Measurements from ENCODE around the gene PPP2R2C.
A peak's percentile ranks its signal among the peaks of the same experiment; 100 is the strongest.

Gene PPP2R2C

DNA sequence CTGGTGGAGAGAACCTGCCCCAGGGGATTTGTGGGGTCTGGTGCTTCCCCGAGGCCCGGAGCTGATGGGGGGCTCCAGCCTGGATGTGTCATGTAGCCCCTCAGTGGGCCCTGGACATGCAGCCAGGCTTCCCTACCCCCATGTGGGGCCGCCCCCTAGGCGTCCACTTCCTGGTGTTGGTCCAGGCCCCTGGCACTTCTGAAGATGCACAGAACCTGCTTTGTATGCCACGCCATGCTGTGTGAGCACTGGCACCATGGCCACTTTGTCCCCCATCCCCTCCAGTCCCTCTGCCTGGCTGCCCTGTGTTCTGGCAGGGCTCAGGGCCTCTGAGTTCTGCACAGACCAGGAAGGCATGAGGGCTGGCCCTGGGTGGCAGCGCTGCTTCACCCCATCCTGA lies 173.6 kb downstream of the PPP2R2C start:
- no peak for DNase-seq

DNA sequence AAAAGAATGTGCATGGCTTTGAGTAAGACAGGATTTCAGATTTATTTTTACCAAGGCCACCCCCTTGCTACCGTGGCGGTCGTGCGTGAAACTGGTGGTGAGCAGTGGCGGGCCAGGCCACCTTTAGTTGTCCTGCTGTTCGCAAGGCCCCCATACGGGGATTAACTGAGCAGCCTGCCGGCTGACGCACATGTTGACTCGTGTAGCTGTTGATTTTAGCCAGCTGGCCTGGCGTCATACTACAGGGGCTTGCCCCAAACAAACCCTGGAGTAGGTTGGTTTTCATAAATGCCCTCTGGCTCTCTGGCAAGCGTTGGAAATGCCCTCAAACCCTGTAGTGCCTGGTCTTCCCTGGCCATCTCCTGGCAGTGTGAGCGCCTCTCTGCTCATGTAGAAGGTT lies 174.4 kb downstream of the PPP2R2C start:
- no peak for DNase-seq

DNA sequence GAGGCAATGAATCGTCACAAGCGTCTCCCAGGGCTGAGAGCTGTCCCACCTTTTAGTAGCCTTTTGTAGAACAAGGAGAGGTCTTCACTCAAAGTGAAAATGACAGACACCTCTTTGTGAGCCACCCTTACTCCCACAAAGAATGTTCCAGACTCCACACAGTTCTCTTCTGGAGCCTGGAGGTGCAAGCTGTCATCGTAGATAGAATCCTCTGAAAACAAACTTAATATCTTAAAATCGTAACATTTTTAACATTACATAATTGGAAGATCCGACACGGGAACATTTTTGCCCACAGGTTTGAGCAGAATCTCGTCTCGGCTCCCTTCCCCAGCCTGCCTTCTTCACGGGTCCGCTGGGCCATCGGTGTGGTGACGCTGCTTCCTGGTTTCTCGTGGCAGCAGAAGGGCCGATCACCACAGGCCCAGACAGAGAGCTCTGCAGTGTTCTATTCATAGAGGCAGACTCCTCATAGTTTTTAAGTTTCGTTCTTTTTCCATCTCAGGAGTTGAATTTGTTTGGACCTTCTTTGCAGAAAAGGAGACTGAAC lies 175.1 kb downstream of the PPP2R2C start:
- DNase-seq: no peak

DNA sequence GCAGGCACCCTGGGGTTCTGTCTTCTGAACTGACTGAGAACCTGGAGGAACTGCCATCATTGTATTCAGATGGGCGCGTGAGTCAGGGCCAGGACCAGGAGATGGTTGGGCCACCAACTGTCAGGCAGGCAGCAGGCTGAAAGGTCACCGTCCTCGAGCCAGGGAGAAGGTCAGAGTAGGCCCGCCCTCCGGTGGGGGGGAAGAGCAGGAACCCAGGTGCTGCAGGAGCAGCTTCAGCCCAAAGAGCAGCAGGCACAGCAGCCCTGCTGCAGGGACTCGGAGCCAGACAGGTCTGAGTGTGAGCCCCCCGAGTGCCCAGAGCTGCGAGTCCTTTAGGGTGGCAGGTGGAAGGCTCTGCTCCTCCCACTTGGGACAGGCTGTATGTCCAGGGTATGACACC lies 176.4 kb downstream of the PPP2R2C start:
- DNase-seq: no peak

DNA sequence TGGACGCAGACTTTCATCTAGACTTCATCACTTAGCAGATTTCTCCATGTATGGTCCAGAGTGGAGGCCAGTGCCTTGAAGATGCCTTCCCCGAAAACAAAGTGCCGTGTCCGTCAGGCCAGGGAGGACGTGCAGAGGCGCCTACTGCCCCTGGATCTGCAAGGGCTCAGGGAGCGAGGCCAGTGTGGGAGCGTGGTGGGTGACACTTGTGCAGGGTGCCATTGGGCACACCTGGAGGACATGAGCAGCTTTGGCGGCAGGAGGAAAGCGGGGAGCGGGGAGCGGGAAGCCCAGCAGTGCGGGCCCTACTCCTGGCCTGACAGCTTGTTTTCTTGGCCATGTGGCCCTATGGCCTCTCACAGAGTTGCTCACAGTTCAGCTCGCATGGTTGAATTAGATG lies 176.9 kb downstream of the PPP2R2C start:
- DNase-seq: no peak

DNA sequence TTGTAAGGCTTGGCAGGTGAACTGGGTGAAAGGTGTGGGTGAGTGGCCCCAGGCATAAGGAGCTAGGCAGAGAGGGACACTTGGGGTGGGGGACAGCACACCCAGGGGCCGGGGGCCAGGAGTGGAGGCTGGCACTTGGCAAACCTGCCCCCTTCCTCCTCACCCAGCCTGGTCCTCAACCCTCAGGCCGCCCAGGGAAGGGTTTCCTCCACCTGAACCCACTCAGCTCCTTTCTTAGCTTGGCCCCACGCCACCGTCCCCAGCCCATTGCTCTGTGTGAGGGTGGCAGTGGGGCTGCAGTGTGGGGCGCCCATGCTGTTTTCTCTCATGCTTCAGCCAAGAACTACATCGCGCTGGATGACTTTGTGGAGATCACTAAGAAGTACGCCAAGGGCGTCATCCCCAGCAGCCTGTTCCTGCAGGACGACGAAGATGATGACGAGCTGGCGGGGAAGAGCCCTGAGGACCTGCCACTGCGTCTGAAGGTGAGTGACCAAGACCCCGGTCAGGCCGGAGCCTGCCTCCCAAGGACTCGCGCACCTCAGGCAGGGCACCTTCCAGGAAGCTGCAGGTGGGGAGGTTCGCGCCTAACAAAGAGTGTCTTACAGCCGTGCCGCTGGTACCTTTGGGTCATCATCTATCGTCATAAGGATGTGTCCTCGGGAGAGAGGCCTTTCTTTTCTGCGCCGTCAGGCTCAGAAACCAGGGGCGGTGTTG lies 177.6 kb downstream of the PPP2R2C start:
- no peak for DNase-seq

DNA sequence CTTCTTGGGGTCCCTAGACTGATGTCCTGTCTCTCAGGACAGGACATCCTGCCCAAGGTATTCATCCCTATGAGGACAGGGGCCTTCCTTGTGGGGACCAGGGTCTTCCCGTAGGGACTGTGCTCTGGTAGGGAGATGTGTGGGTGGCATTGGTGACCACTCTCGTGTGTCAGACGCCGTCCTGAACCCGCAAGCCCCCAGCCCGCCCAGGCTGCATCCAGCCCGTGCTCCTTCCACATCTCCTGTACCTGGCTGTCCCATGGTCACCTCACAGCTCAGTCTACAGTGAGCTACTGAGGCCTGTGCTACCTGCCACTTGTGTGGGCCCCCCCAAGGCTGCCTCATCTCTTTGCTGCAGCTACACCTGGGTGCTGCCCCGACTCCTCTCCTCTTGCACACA lies 178.8 kb downstream of the PPP2R2C start:
- no peak for DNase-seq

DNA sequence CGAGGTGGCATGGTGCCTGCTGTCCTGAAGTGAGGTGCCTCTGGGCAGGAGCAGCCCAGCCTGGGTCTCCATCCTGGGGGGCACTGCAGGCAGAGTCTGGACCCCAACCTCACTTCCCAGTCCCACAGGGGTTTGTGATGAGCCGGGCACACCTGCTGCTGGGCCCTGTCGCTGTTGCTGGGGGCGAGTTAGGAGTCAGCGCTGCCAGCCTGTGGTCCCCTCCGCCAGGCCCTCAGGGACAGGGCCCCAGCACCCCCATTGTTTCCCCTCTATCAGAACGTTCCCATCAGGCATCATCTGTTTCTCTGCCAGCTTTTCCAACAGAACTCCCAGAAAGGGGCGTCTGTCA lies 179.3 kb downstream of the PPP2R2C start:
- no peak for DNase-seq

DNA sequence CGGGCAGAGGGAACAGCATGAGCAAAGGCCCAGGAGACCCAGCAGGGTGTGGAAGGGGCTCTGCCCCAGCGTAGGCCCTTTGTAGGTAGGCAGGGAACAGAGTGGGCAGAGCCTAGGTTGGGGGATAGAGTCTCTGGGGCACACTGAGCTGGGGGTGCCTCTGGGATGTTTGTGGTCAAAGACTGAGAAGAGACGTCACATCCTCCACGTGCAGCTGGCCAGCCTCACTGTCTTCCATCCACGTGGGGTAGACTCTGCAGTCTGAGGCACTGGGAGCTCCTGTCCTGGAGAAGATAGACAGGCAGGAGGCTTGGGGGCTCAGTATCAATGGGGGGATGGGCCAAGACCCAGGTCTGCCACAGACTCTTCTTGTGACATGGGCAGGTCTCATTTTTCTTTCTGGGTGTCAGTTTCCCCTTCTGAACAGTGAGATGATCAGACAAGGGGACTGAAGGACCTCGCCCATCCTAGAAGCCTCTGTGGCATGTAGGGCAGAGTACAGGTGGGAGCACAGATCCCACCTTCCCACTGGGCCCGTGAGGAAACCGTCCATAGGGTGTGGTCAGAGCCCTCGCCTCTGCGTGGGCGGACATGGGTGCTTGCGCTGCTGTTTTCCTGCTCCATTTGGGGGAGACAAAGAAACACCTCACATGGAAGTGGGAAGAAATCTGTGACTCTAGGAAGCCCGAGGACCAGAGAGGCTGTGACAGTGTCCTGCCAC lies 179.9 kb downstream of the PPP2R2C start:
- no peak for DNase-seq

DNA sequence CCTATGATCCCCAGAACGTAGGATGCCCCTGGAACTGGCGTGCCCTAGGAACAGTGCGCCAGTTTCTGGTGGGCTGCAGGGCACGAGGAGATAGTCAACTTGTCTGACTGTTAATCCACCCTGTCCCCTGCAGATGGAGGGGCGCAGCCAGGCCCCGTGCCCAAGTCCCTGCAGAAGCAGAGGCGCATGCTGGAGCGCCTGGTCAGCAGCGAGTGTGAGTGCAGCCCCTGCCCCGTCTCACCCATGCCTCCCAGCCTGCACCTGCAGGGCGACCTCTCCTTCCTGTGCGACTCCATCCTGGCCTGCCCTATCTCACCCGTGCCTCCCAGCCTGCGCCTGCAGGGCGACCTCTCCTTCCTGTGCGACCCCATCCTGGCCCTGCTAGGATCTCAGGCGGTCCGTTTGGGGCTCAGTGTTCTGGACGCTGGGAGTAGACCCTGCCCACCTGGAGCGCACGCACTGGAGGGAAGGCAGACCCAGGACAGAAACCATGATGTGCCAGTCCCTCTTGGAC lies 180.6 kb downstream of the PPP2R2C start:
- no peak for DNase-seq

DNA sequence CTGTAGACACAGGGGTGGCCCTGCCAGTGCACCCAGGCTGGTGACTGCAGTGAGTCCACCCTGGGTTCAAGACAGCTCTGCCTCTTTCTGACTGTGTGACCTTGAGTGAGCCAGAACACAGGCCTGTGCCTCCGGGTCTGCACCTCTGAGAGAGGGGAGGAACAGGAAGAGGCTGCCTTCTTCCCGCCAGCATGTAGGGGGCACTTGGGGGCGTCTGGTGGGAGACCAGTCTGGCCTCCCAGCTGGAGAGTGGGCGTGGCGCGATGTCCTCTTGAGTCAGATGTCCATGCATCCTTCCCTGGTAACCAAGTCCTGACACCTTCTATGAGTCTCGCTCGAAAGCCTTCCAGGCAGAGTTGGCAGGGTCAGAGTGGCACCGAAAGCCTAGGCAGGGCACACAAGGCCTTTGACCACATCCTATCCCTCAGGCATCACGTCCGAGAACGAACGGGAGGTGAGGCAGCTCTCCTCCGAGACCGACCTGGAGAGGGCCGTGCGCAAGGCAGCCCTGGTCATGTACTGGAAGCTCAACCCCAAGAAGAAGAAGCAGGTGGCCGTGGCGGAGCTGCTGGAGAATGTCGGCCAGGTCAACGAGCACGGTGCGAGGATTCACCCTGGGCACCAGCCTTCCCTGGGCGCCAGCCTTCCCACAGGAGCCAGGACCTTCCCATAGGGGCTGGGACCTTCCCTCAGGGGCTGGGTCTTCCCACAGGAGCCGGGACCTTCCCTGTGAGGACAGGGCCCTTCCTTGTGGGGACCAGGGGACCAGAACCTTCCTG lies 181.5 kb downstream of the PPP2R2C start:
- no peak for DNase-seq

DNA sequence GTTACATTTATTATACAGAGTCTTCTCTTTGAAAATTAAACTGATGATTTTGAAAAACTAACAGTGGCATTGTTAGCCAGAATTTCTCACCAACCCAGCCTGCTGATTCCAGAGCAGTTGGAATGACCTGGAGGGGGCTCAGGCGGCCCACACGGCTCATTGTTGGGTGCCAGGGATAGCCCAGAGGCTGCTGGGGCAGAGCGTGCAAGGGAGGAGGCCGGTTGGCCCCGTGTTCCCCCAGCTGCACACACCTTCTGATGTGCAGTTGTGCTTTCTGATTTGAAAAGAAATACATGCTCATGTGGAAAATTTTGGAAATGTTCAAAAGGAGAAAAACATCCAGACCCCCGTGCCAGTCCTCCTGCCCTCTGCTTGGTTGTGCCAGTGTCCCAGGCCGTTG lies 182.2 kb downstream of the PPP2R2C start:
- DNase-seq: no peak

DNA sequence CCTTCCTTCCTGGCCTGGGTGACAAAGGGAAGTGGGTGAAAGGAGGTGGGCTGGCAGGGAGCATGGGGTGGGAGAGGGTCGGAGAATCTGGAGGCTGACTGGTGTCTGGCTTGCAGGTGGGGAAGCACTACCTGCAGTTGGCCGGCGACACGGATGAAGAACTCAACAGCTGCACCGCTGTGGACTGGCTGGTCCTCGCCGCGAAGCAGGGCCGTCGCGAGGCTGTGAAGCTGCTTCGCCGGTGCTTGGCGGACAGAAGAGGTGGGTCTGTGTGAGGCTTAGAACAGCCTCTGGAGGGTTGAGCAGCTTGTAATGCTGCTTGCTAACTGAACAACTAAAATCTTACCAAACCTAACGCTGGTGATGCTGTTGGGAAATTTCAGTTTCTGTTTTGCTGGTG lies 183.5 kb downstream of the PPP2R2C start:
- DNase-seq: no peak

DNA sequence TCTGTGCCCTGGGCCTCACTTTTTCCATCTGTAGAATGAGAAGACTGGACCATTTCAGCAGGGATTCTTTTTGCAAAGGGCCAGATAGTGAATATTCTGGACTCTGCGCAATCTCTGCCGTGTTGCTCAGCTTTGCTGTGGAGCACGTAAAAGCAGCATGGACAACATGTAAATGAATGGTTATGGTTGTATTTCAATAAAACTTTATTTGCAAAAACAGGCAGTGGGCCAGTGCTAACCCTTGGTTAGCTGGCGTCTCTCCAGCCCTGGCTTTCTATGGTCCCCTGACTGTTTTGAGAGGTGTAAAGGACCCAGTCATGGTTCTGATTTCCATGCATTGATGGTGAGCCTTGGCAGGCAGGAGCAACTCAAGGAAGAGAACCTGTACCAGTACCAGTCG lies 184.1 kb downstream of the PPP2R2C start:
- DNase-seq: no peak

DNA sequence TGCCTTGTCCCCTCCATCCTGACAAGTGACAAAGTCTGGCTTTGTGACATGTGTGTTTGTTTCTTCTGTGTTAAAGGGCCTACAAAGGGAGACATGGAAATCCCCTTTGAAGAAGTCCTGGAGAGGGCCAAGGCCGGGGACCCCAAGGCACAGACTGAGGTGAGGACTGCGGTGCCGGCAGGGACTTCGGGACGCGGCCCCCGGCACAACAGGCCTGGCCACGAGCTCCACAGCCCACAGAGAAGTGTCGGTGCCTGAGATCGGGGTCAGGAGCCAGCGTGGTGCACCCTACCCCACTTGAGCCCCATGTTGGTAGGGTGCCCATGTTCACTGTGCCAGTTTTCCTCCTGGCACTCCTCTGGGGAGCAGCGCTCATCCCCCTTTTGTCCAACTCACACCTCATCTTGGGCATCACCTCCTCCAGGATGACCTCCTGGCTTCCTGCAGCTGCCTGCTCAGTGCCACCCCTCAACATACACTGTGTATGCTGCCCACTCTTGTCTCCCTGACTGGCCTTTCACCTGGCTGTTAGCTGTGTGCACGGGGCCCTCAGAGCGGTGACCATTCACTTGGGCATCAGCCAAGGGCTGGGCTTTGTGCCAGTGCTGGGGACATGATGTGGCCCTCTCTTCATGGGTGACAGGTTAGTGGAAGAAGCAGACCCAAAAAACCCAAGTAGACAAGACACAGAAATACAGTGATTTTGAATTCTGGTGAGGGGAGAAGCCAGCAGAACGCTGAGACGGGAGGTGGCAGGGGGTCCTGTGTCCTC lies 185.2 kb downstream of the PPP2R2C start:
- no peak for DNase-seq

DNA sequence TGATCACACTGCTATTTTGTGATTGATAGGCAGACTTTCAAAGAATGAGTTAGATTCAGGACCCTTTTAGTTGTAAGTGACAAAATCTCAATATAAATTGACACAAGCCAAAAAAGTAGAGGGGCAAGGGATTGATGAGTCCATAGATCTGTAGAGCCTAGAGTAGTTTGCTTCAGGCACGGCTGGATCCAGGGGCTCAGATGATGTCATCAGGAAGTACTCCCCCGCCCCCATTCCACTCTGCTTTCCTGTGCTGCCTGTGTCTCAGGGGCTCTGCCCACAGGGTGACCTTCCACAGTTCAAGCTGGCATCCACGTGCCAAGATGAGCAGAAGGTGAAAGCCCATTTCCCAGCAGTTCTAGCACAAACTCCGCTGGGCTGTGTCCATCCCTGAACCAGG lies 189.1 kb downstream of the PPP2R2C start:
- no peak for DNase-seq

DNA sequence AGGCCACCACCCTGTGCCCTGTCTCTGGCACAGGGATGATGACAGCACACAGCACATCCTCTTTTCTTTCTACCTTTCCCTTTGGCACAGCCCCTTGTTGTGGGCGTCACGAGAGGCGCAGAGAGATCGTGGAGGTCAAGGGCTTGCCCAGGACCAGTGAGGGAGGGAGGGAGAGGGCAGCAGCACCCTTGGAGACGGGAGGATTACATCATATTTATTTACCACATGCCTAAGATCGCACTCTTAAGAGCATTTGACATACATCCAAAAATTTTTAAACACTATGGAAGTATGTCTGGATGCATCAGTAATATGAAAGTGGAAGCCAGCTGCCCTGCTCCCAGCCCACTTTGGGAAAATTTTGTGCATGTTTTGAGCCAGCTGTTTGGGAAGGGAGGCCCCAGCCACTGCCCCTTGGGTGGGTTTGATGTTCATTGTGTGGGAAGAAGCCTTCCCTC lies 190.1 kb downstream of the PPP2R2C start:
- no peak for DNase-seq

DNA sequence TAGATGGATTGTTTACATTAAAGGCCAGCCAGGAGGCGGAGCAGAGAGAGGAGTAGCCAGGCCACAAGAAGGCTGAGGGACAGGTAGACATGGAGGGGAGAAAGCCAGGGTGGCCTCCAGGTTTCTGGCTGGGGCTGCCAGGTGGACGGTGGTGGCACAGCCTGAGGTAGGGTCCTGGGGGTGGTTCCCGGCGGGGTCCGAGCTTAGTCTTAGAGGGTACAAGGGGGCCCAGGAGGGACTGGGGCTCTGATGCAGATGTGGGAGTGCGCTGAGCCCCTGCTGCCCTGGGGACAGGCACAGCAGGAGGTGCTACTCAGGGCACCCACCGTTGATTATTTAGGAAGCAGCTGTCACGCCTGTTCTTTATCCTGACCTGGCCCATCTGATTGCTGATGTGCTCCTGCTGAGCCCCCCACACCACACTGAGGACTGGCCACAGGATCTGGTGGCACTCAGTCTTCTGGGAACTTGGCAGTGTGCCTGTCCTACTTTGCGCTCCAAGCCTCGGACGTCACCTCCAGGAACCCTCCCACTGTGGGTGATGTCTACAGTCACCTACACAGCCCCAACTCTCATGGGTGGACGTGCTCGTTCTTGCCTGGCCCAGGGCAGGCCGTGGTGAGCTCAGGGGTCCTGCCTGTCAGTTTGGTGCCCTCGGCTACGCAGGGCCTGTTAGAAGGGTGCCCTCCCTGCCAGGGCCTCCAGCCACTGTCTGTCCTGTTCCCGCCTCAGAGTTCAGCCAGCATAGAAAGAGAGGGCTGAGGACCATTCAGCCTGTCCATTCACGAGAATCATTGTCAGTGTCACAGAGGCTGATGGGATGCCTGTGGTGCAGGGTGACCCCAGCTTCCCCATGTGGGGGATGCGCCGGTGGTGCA lies 190.7 kb downstream of the PPP2R2C start:
- peak in 1 of 2 donors; percentile 26 for DNase-seq

DNA sequence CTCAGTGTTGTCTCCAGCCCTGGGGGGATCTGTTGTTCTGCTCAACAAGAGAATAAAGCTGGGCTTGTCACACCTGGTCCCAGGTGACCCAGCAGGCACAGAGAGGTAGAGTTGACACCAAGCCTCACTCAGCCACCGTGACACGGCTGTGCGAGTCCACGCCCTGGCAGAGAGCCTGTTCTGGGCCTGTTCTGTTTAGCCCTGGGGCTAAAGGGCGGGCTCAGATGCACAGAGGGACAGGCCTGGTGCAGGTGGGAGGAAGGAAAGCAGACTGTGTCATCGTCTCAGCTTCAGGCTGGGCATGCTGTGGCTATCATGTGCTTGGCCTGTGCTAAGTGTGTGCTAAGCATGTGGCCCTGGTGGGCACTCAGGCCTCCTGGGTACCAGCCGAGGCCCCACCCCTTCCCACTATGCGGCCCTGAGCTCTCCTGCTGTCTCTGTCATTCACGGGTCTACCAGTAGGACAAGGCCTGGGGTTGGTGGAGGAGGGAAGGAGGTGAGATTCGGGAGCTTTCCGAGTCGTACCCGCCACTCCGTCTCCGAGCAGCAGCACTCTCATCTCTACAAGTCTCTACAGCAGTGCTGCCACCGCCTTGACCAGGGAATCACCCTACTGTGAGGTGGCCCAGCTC lies 191.9 kb downstream of the PPP2R2C start:
- DNase-seq: no peak

DNA sequence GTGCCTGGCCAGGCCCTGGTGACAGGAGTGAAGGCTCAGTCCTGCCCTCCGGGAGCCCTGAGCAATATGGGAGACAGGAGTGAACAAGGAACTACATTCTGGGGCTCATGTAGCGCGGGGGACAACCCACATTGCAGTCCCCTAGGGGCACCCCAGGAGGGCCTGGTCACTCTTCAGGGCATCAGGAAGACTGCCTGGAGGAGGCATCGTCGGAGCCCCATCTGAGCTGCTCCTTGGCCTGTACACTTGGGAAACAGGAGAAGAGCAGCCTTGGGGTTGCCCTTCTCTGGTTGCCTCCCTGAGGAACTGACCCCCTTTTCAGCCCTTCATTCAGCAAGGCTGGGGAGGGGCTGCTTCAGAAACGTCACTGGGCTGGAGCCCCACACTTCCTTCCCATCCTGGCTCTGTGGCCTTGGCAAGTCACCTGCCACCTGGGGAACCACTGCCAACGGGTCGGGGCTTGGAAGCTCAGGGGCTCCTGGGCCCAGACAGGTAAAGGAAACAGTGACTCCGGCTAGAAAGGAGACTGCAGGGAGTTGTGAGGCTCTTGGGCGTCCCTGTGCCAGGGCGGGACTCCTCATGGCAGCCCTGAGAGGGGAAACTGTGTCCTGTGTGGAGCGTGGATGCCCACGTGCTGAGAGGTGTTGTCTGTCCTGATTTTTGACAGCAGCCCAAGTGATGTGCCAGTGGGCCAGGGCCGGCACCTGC lies 192.7 kb downstream of the PPP2R2C start:
- DNase-seq: no peak
